Chondrocyte (in vitro differentiated cells): Measurements from ENCODE around the gene CUL4A. TPM values are rescaled to one million over a fixed set of nuclear protein-coding genes. Genes with fewer than 3 reads are reported as not detected.
A peak's percentile ranks its signal among the peaks of the same experiment; 100 is the strongest.
"Not testable (repeated sequence)": the region's sequence is repeated elsewhere in the genome, so short reads cannot be mapped to it uniquely, and the experiment has no call there.

Source experiments
- DNase-seq: peaks from one replicate; pipeline ENCODE4 v3.0.0; 2021; ENCODE audit warnings: mixed read lengths, low spot score
- H3K27ac Mint-ChIP-seq: one replicate; pipeline ENCODE4 v1.8.0; 2021; ENCODE audit warnings: mild to moderate bottlenecking, moderate library complexity, mixed read lengths; ENCODE audit not compliant: unreplicated experiment
- H3K27me3 Mint-ChIP-seq: 2 replicates; pipeline ENCODE4 v1.8.0; 2021; ENCODE audit warnings: low read depth, mixed read lengths
- H3K36me3 Mint-ChIP-seq: 2 replicates; pipeline ENCODE4 v1.8.0; 2021; ENCODE audit warnings: low read depth, mixed read lengths
- H3K4me1 Mint-ChIP-seq: 2 replicates; pipeline ENCODE4 v1.8.0; 2021; ENCODE audit warnings: low read depth, mild to moderate bottlenecking, mixed read lengths
- H3K4me3 Mint-ChIP-seq: one replicate; pipeline ENCODE4 v1.8.0; 2021; ENCODE audit warnings: mild to moderate bottlenecking, moderate library complexity, mixed read lengths; ENCODE audit not compliant: unreplicated experiment
- H3K9me3 Mint-ChIP-seq: 2 replicates; pipeline ENCODE4 v1.8.0; 2021; ENCODE audit warnings: low read depth, mixed read lengths
- CTCF ChIP-seq: fragments of 200-600 bp; sonication (generic); IDR thresholded peaks from 2 replicates; pipeline ENCODE4 v1.5.0; 2021; ENCODE audit warnings: antibody characterized with exemption, mild to moderate bottlenecking, moderate library complexity
- long read RNA-seq: library from polyadenylated mRNA; stranded (forward); transcript quantifications from one replicate; pipeline ENCODE4 v2.0.0, GENCODE V29; 2021
- total RNA-seq: library from RNA; stranded (reverse); gene quantifications from 3 replicates; pipeline ENCODE4 v1.2.1, GENCODE V29; 2021

The CUL4A gene
- total RNA-seq: 63.7 to 64.6 TPM (median 64.1 TPM) in 3 replicates
- long read RNA-seq, full-length matches to known transcripts: 222 of 255 reads
- long read RNA-seq, partial matches to known transcripts: 19 of 255 reads
- long read RNA-seq, other reads (novel, unspliced or antisense): 14 of 255 reads

DNA sequence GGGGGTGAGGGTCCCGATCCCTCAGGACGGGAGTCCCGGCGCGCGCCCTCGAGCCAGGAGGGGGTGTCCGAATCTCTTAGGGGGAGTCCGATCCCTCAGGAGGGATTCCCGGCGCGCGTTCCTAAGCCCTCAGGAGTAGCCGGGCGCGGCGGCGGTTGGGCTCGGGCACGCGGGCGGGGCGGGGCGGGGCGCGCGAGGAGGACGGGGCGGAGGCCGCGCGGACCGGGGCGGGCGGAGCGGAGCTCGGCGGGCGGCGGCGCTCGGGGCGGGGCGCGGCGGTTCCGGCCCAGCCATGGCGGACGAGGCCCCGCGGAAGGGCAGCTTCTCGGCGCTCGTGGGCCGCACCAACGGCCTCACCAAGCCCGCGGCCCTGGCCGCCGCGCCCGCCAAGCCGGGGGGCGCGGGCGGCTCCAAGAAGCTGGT lies at the start of gene CUL4A:
TSS of gene CUL4A (plus strand) at position 278 of the 423 bp plus-strand sequence. CDS start at position 293, 15 bp downstream.
- no peak for TF ChIP-seq CTCF
- H3K27me3 Mint-ChIP-seq: no peaks in the 10 kb centered on the region
- H3K36me3 Mint-ChIP-seq: peaks cover 4% of the 10 kb centered on the region
- H3K4me1 Mint-ChIP-seq: peaks cover 56% of the 10 kb centered on the region
- peak within 1 kb of the TSS; percentile 92 for H3K27ac Mint-ChIP-seq
- no peaks in the 10 kb centered on the region for H3K9me3 Mint-ChIP-seq
- DNase-seq: no peak
- H3K4me3 Mint-ChIP-seq: peak within 1 kb of the TSS; percentile 86

DNA sequence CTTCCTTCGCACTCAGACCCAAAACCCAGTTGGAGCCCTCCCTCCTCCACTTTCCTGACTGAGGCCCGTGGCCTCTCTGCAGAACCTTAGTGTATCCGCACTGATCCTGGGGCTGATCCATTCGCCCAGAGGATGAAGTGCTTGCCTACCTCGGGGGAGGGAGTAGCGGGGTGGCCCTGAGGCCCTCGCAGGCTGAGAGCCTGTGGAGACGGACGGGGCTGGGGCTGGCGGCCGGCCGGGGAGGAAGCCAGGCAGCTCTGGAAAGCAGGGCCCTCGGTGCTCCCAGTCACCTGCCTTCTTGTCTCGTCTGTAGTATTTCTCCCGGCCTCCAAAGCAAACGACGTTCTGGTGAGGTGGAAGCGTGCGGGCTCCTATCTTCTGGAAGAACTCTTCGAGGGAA lies 49.7 kb upstream of the CUL4A start:
- Mint-ChIP-seq H3K27ac (no peak overlapping the region), H3K9me3 (no peaks in the 10 kb centered on the region), H3K4me1 (peaks cover 3% of the 10 kb centered on the region), H3K4me3 (no peak overlapping the region), H3K27me3 (peaks cover 8% of the 10 kb centered on the region), H3K36me3 (no peaks in the 10 kb centered on the region)
- TF ChIP-seq CTCF: no peak
- no peak for DNase-seq

- H3K9me3 Mint-ChIP-seq: no peaks in the 10 kb centered on the region
- H3K4me3 Mint-ChIP-seq: no peak overlapping the region
- DNase-seq: no peak
- no peak overlapping the region for H3K27ac Mint-ChIP-seq
- TF ChIP-seq CTCF: no peak
- no peaks in the 10 kb centered on the region for H3K36me3 Mint-ChIP-seq
- peaks cover 8% of the 10 kb centered on the region for H3K27me3 Mint-ChIP-seq
- peaks cover 13% of the 10 kb centered on the region for H3K4me1 Mint-ChIP-seq
These were observed 48.4 kb upstream of the CUL4A start for GRCh38 chr13:113160983-113161382.

DNA sequence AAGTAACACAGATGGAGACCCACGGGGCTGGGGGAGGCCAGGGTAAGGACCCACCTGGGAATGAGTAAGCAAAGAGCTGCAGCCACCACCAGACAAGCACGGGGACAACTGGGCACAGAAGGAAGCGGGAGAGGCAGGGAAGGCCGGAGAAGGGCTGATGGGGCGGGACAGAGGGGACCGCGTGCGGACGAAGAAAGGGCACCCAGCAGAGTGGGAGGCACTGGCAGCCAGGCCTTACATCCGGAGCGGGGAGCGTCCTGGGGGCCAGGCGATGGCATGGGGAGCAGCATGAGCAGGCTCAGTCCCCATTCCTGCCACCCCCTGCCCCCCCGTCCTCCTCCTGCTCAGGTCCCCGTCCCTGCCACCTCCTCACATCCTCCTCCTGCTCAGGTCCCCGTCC lies 48.0 kb upstream of the CUL4A start:
- Mint-ChIP-seq H3K27me3 (peaks cover 8% of the 10 kb centered on the region), H3K4me1 (peaks cover 16% of the 10 kb centered on the region), H3K9me3 (no peaks in the 10 kb centered on the region), H3K27ac (no peak overlapping the region), H3K36me3 (no peaks in the 10 kb centered on the region), H3K4me3 (no peak overlapping the region)
- DNase-seq: no peak
- TF ChIP-seq CTCF: no peak

- peaks cover 16% of the 10 kb centered on the region for H3K4me1 Mint-ChIP-seq
- H3K4me3 Mint-ChIP-seq, DNase-seq, H3K9me3 Mint-ChIP-seq, H3K27me3 Mint-ChIP-seq, H3K36me3 Mint-ChIP-seq, H3K27ac Mint-ChIP-seq: not testable (repeated sequence)
These were observed 47.4 kb upstream of the CUL4A start for GRCh38 chr13:113161975-113162374.
